Upper lobe of left lung (tissue), 6 donors: Measurements from ENCODE around the gene AMER2. TPM values are rescaled to one million over a fixed set of nuclear protein-coding genes. Genes with fewer than 3 reads are reported as not detected.

Experiments used
- ATAC-seq, 2 donors: fragments of 200-7000 bp; cut with Tn5 transposase; one replicate each; pipeline ENCODE4 v1.9.1; 2022; ENCODE audit warnings: mild to moderate bottlenecking in 2 of 2, moderate library complexity in 2 of 2; ENCODE audit not compliant: low FRiP score in 2 of 2
- DNase-seq, 2 donors: peaks; one replicate each; pipeline ENCODE4 v3.0.0-alpha.2; 2019 to 2020
- H3K27ac ChIP-seq, 4 donors: fragments of 200-600 bp; sonication (generic); one replicate each; pipeline ENCODE4 v1.5.1; 2016 to 2019
- H3K27me3 ChIP-seq, 4 donors: fragments of 200-600 bp; sonication (generic); one replicate each; pipeline ENCODE4 v1.5.1; 2017 to 2019
- H3K36me3 ChIP-seq, 4 donors: fragments of 200-600 bp; sonication (generic); one replicate each; pipeline ENCODE4 v1.5.1; 2016 to 2019
- H3K4me1 ChIP-seq, 4 donors: fragments of 200-600 bp; sonication (generic); one replicate each; pipeline ENCODE4 v1.5.1; 2018 to 2019
- H3K4me3 ChIP-seq, 4 donors: fragments of 200-600 bp; sonication (generic); one replicate each; pipeline ENCODE4 v1.5.1; 2017 to 2019; ENCODE audit warnings: mild to moderate bottlenecking in 2 of 4, moderate library complexity in 1 of 4
- H3K9me3 ChIP-seq, 4 donors: fragments of 200-600 bp; sonication (generic); one replicate each; pipeline ENCODE4 v1.5.1; 2018 to 2019
- EP300 ChIP-seq, 4 donors: sonication (generic); formaldehyde crosslinking; IDR thresholded peaks; one replicate each; pipeline ENCODE4 v1.5.1; 2017; ENCODE audit warnings: antibody characterized with exemption in 4 of 4, control low read depth in 2 of 4
- POLR2A ChIP-seq, 4 donors: fragments of 450-650 bp; IDR thresholded peaks; one replicate each; pipeline ENCODE4 v1.5.1; 2016 to 2017; ENCODE audit warnings: antibody characterized with exemption in 4 of 4, mild to moderate bottlenecking in 2 of 4
- POLR2AphosphoS5 ChIP-seq, 2 donors: sonication (generic); formaldehyde crosslinking; IDR thresholded peaks; one replicate each; pipeline ENCODE4 v1.5.1; 2017; ENCODE audit warnings: antibody characterized with exemption in 2 of 2
- WGBS, 2 donors: methylation state at CpG; one replicate each; pipeline ENCODE4 v1.1.5; 2017 to 2018; 5-methylcytosine and 5-hydroxymethylcytosine counted together
- total RNA-seq, 6 donors: library from RNA; depleted of rRNA in 4 of 6; stranded (reverse); fragments of >200 nt in 4 of 6; gene quantifications; one replicate each; pipeline versions ENCODE4 v1.1.0 to v1.2.1, GENCODE V29; 2016 to 2021
- TF ChIP-seq, protein P1 (sequence below), 6 experiments: fragments of 450-650 bp in 4 of 6; fragments of 200-600 bp in 2 of 6; sonication (generic) in 2 of 6; IDR thresholded peaks; one replicate each; pipeline ENCODE4 v1.5.1; 2016 to 2019; ENCODE audit warnings: antibody characterized with exemption in 6 of 6
- donor health status: DM: no; HTN: no; CAD: no; lungs with moderate emphysema.
- donor health status: DM: no; HTN: yes; CAD: no; lungs with severe emphysema.

Gene AMER2
- total RNA-seq, 6 donors from 2014 or later = 0.22 to 0.30 TPM; not detected in 4

DNA sequence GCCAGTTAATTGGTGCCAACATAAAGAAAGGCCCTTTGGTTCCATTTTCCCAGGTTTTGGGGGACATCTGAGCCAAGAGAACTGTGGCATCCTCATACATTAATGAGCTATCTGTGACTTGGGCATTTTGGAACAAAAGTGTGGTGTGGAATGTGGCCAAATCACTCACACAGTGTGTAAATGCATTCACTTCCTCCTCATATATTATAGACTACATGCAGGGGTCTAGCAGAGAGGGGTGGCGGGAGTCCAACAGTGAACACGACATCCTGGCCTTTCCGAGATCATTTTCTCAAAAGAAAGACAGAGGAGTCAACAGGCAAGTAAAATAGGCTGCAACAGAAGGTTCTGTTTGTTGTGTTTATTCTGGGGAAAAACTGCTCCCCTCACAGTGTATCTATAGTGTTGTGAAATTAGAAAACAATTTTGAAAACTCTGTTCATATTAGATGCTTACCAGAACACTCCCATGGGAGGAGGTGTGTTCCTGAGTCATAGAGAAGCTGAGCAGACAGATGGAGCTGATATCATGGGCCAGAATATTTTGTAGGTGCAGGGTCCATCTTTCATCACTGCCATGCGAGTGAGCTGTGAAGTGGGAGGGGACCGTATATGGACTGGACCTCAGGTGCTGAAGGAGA, 39.2 kb downstream of the AMER2 start:
- H3K27ac ChIP-seq = no peak overlapping the region
- H3K9me3 ChIP-seq = peaks cover 0 to 5% (median 0%) of the 10 kb centered on the region in 4 donors
- no peaks in the 10 kb centered on the region for H3K27me3 ChIP-seq
- no peak overlapping the region for H3K4me3 ChIP-seq
- WGBS, 2 donors = 59 to 66% methylated on average over 5 of the region's 5 CpGs
- no peaks in the 10 kb centered on the region for H3K36me3 ChIP-seq
- H3K4me1 ChIP-seq = no peaks in the 10 kb centered on the region
- no peak for ATAC-seq
- DNase-seq = no peak
- TF ChIP-seq POLR2A (IDR thresholded peaks at IDR 0.05) (no peak), EP300 (IDR thresholded peaks at IDR 0.05) (no peak), POLR2AphosphoS5 (IDR thresholded peaks at IDR 0.05) (no peak)
- TF ChIP-seq, protein P1, sequence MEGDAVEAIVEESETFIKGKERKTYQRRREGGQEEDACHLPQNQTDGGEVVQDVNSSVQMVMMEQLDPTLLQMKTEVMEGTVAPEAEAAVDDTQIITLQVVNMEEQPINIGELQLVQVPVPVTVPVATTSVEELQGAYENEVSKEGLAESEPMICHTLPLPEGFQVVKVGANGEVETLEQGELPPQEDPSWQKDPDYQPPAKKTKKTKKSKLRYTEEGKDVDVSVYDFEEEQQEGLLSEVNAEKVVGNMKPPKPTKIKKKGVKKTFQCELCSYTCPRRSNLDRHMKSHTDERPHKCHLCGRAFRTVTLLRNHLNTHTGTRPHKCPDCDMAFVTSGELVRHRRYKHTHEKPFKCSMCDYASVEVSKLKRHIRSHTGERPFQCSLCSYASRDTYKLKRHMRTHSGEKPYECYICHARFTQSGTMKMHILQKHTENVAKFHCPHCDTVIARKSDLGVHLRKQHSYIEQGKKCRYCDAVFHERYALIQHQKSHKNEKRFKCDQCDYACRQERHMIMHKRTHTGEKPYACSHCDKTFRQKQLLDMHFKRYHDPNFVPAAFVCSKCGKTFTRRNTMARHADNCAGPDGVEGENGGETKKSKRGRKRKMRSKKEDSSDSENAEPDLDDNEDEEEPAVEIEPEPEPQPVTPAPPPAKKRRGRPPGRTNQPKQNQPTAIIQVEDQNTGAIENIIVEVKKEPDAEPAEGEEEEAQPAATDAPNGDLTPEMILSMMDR (IDR thresholded peaks at IDR 0.05) = no peak

DNA sequence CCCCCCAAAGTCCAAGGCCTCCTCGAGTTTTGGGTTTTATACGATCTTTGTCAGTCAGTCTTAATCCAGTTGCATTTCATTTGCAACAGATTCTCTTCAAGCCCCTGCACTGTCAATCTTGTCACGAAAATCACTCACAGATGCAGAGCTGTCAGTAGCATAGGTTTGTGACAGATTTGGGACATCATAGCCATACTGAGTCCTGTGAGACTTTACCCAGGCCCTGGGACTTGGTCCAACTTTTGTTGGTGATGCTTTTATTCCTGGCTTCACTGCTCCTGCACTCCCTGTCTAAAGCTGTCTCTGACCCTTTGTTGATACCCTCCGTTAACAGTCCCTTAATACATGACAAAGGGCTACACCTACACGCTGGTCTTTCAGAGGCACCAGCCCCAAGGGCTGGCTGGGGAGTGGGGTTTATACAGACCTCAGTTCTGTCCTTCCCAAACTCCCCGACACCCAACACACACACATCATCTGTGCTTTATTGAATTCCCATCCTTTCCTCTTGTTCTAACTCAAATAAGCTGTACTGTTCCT, 40.1 kb downstream of the AMER2 start:
- no peak overlapping the region for H3K27ac ChIP-seq
- ATAC-seq (peak in 1 of 2 donors; percentile 54), DNase-seq (no peak)
- peaks cover 0 to 5% (median 0%) of the 10 kb centered on the region in 4 donors for H3K9me3 ChIP-seq
- 79 to 85% methylated on average over 6 of the region's 6 CpGs for WGBS, 2 donors
- H3K36me3 ChIP-seq = no peaks in the 10 kb centered on the region
- no peaks in the 10 kb centered on the region for H3K4me1 ChIP-seq
- TF ChIP-seq EP300 (IDR thresholded peaks at IDR 0.05) (no peak), POLR2AphosphoS5 (IDR thresholded peaks at IDR 0.05) (no peak), POLR2A (IDR thresholded peaks at IDR 0.05) (no peak)
- TF ChIP-seq, protein P1 (IDR thresholded peaks at IDR 0.05) = no peak
- H3K4me3 ChIP-seq = no peak overlapping the region
- H3K27me3 ChIP-seq = no peaks in the 10 kb centered on the region

DNA sequence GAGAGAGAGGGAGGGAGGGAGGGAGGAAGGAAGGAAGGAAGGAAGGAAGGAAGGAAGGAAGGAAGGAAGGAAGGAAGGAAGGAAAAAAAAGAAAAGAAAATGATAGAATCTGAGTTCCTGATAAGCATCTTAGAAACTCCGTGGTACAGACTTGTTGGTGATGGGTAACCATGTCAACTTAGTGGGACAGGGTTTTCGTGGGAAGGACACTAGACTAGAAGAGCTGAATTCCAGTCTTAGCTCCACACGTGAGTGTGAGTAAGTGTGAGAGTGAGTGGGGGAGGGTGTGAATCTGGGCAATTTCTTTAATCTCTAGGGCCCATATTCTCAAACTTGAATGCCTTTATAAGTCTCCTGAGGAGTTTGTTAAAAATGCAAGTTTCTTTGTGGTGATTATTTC, 41.1 kb downstream of the AMER2 start:
- TF ChIP-seq EP300 (IDR thresholded peaks at IDR 0.05) (no peak), POLR2AphosphoS5 (IDR thresholded peaks at IDR 0.05) (no peak), POLR2A (IDR thresholded peaks at IDR 0.05) (no peak)
- TF ChIP-seq, protein P1 (IDR thresholded peaks at IDR 0.05) = no peak
- no peak for ATAC-seq
- Histone ChIP-seq H3K4me3 (no peak overlapping the region), H3K27ac (no peak overlapping the region), H3K9me3 (peaks cover 0 to 5% (median 0%) of the 10 kb centered on the region in 4 donors), H3K27me3 (no peaks in the 10 kb centered on the region), H3K36me3 (no peaks in the 10 kb centered on the region), H3K4me1 (no peaks in the 10 kb centered on the region)
- WGBS, 2 donors = 35 to 40% methylated on average over 3 of the region's 3 CpGs
- DNase-seq = no peak

DNA sequence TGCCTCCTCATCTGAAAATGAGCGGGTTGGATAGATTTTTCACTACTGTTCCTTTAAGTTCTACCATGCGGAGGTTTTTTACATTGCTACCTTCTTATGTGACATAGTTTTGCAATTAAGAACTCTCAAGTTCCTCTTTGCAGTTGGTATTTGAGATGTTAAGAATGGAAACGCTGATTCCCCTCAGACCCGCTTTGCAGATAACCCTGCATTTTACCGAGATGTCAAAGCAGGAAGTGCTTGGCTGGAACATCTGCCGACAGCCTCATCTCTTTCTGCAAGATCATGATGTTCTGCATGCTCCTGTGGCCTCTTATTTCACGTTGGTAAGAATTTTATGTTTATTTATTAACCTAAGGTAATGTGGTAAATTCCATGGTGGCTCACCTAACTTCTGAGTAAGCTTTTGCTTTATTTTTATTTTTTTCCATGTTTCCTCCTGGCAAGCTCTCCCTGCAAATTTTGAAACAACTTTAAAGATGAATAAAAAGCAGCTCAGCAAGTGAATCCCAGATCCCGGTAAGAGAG, 53.6 kb downstream of the AMER2 start:
- TF ChIP-seq POLR2A (IDR thresholded peaks at IDR 0.05) = no peak
- TF ChIP-seq, protein P1 (IDR thresholded peaks at IDR 0.05) = no peak
- TF ChIP-seq POLR2AphosphoS5 (IDR thresholded peaks at IDR 0.05) = no peak
- TF ChIP-seq EP300 (IDR thresholded peaks at IDR 0.05) = no peak
- Histone ChIP-seq H3K9me3 (no peaks in the 10 kb centered on the region), H3K4me1 (peaks cover 0 to 8% (median 0%) of the 10 kb centered on the region in 4 donors), H3K27me3 (no peaks in the 10 kb centered on the region), H3K27ac (no peak overlapping the region), H3K36me3 (no peaks in the 10 kb centered on the region), H3K4me3 (no peak overlapping the region)
- WGBS, 2 donors = 49 to 50% methylated on average over 8 of the region's 8 CpGs
- ATAC-seq = no peak
- DNase-seq = no peak
